KMS-11 (cell line): ENCODE measurements around the gene KIF12.

Source experiments
- H2AFZ ChIP-seq: fragments of 200-600 bp; sonication (generic); 2 replicates; pipeline ENCODE4 v1.6.1; 2016; ENCODE audit warnings: antibody characterized with exemption, mixed run types, low read depth
- H3K27ac ChIP-seq: fragments of 200-600 bp; sonication (generic); 2 replicates; pipeline ENCODE4 v1.6.1; 2016; ENCODE audit warnings: mild to moderate bottlenecking, mixed run types
- H3K27me3 ChIP-seq: fragments of 200-600 bp; sonication (generic); 2 replicates; pipeline ENCODE4 v1.6.1; 2017; ENCODE audit warnings: mild to moderate bottlenecking, low read depth, mixed run types, moderate library complexity; ENCODE audit not compliant: insufficient read depth
- H3K36me3 ChIP-seq: fragments of 200-600 bp; sonication (generic); 2 replicates; pipeline ENCODE4 v1.6.1; 2017; ENCODE audit warnings: mild to moderate bottlenecking, mixed run types; ENCODE audit not compliant: insufficient read depth
- H3K4me1 ChIP-seq: fragments of 200-600 bp; sonication (generic); 2 replicates; pipeline ENCODE4 v1.6.1; 2016; ENCODE audit warnings: mild to moderate bottlenecking, low read depth, mixed run types; ENCODE audit not compliant: poor library complexity, severe bottlenecking
- H3K4me2 ChIP-seq: fragments of 200-600 bp; sonication (generic); 2 replicates; pipeline ENCODE4 v1.7.0; 2016; ENCODE audit warnings: mild to moderate bottlenecking, mixed run types
- H3K4me3 ChIP-seq: fragments of 200-600 bp; sonication (generic); IDR thresholded peaks from 2 replicates; pipeline ENCODE4 v1.6.1; 2017; ENCODE audit warnings: low read depth, low read length, mixed read lengths; ENCODE audit not compliant: insufficient read depth
- H3K79me2 ChIP-seq: fragments of 200-600 bp; sonication (generic); 2 replicates; pipeline ENCODE4 v1.6.1; 2016; ENCODE audit warnings: low read depth, mixed run types; ENCODE audit not compliant: insufficient read depth
- H3K9ac ChIP-seq: fragments of 200-600 bp; sonication (generic); 2 replicates; pipeline ENCODE4 v1.6.1; 2016; ENCODE audit warnings: mild to moderate bottlenecking, mixed run types
- H4K20me1 ChIP-seq: fragments of 200-600 bp; sonication (generic); 2 replicates; pipeline ENCODE4 v1.6.1; 2016; ENCODE audit warnings: mild to moderate bottlenecking, mixed run types; ENCODE audit not compliant: insufficient read depth
- CTCF ChIP-seq: fragments of 200-600 bp; sonication (generic); conservative IDR thresholded peaks from 2 replicates; pipeline ENCODE4 v1.6.1; 2017; ENCODE audit warnings: low read depth, mild to moderate bottlenecking, antibody characterized with exemption, low read length, moderate library complexity, mixed read lengths

The KIF12 gene

GRCh38 chr9:114061830-114062474 lies 37.1 kb downstream of the KIF12 start:
- H3K4me3 ChIP-seq = no peak overlapping the region
- no peaks in the 10 kb centered on the region for H4K20me1 ChIP-seq
- no peak overlapping the region for H3K27ac ChIP-seq
- no peaks in the 10 kb centered on the region for H3K36me3 ChIP-seq
- H3K9ac ChIP-seq = no peak overlapping the region
- H3K4me2 ChIP-seq = no peak overlapping the region
- H3K27me3 ChIP-seq = no peaks in the 10 kb centered on the region
- no peak overlapping the region for H2AFZ ChIP-seq
- no peak for TF ChIP-seq CTCF
- no peaks in the 10 kb centered on the region for H3K4me1 ChIP-seq
- no peaks in the 10 kb centered on the region for H3K79me2 ChIP-seq

DNA sequence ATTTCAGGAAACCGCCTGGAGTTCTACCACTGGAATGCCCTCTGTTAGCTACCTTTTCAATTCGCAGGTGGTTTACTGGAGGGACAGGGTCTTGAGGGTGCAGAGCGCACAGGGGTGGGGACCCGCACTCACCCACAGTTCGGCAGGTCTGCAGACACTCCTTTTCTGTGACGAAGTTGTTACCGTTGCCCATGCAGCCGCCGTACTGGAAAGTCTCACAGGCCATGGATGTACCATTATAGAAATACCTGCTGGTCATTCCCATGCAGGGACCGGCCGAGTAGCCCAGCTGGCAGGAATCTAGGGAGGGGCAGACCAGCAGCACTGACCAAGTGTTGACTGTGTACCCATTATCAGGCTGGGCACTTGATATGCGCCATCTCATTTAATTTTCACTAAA lies 37.8 kb downstream of the KIF12 start:
- no peak overlapping the region for H3K4me2 ChIP-seq
- TF ChIP-seq CTCF = no peak
- H4K20me1 ChIP-seq = no peaks in the 10 kb centered on the region
- no peak overlapping the region for H3K4me3 ChIP-seq
- H3K36me3 ChIP-seq = no peaks in the 10 kb centered on the region
- no peaks in the 10 kb centered on the region for H3K79me2 ChIP-seq
- no peak overlapping the region for H3K27ac ChIP-seq
- H2AFZ ChIP-seq = no peak overlapping the region
- H3K4me1 ChIP-seq = no peaks in the 10 kb centered on the region
- no peak overlapping the region for H3K9ac ChIP-seq
- no peaks in the 10 kb centered on the region for H3K27me3 ChIP-seq

- H3K4me3 ChIP-seq = no peak overlapping the region
- no peak overlapping the region for H2AFZ ChIP-seq
- H3K36me3 ChIP-seq = no peaks in the 10 kb centered on the region
- no peaks in the 10 kb centered on the region for H4K20me1 ChIP-seq
- no peak overlapping the region for H3K27ac ChIP-seq
- H3K27me3 ChIP-seq = no peaks in the 10 kb centered on the region
- H3K4me1 ChIP-seq = no peaks in the 10 kb centered on the region
- no peak overlapping the region for H3K9ac ChIP-seq
- H3K79me2 ChIP-seq = no peaks in the 10 kb centered on the region
- no peak for TF ChIP-seq CTCF
- no peak overlapping the region for H3K4me2 ChIP-seq
Measured at GRCh38 chr9:114060711-114061110, 38.4 kb downstream of the KIF12 start.

DNA sequence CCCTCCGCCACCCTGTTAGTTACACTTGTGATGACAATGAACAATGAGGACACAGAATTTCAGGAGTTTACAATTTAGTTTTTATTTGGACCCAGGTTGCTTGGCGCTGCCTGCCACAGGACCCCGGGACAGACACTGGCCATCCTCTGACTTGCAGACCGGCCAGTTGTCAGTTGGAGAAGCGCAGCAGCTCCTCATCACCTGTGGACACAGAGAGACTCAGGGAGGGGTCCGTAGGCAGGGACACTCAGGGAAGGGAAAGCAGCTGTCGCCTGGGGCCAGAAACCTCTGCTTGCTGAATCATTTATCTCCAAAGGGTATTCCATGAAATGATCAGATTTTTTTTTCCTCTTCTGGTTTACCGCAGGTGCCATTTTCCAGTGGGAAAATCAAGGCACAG lies 39.0 kb downstream of the KIF12 start:
- TF ChIP-seq CTCF = no peak

More for the DNA sequence above, 39.0 kb downstream of the KIF12 start:
- Histone ChIP-seq H3K4me1 (no peaks in the 10 kb centered on the region), H3K79me2 (no peaks in the 10 kb centered on the region), H3K27me3 (no peaks in the 10 kb centered on the region), H2AFZ (no peak overlapping the region), H3K36me3 (no peaks in the 10 kb centered on the region), H3K27ac (no peak overlapping the region), H3K4me2 (no peak overlapping the region), H3K9ac (no peak overlapping the region), H3K4me3 (no peak overlapping the region), H4K20me1 (no peaks in the 10 kb centered on the region)
